GM12878 (cell line): Measurements from ENCODE around the gene AK5. TPM values are rescaled to one million over a fixed set of nuclear protein-coding genes. Genes with fewer than 3 reads are reported as not detected.

Source experiments
- ATAC-seq: fragments of 200-7000 bp; cut with Tn5 transposase; 3 replicates; pipeline ENCODE4 v1.9.1; 2020; ENCODE audit warnings: mild to moderate bottlenecking, moderate library complexity
- BruUV-seq: library from RNA; stranded (reverse); fragments of 400-500 nt; replicated peaks from 2 replicates; lab custom pipeline; 2021; lab: Mats Ljungman, UMichigan
- CTCF ChIA-PET: fragments of 300-600 bp; sonication (Branson Sonifier 250); formaldehyde crosslinking; extraction: SDS; loops from one replicate; lab custom pipeline; 2021; ENCODE audit warnings: inconsistent platforms; lab: Yijun Ruan, JAX
- POLR2A ChIA-PET: fragments of 350-600 bp; formaldehyde crosslinking; extraction: SDS; loops from one replicate; lab custom pipeline; 2021; ENCODE audit warnings: inconsistent platforms; lab: Charles Lee
- RAD21 ChIA-PET: fragments of 300-600 bp; sonication (Branson Sonifier 250); formaldehyde crosslinking; loops from one replicate; lab custom pipeline; 2023; ENCODE audit warnings: antibody characterized with exemption; ENCODE audit not compliant: unreplicated experiment; lab: Charles Lee
- SMC1A ChIA-PET: fragments of 300-600 bp; sonication (Branson Sonifier 250); formaldehyde crosslinking; loops from one replicate; lab custom pipeline; 2023; ENCODE audit not compliant: unreplicated experiment, uncharacterized antibody; lab: Charles Lee
- DNase-seq: peaks from one replicate; pipeline ENCODE4 v3.0.0-alpha.2; 2011; ENCODE audit warnings: low read depth, low spot score
- FAIRE-seq: peaks from 3 replicates; lab custom pipeline; 2011; peaks lifted over from hg19 to GRCh38; lab: Jason Lieb, UNC
- H2AFZ ChIP-seq: 2 replicates; pipeline ENCODE4 v1.6.0; 2011; ENCODE audit warnings: low read depth, low read length, control low read depth; ENCODE audit not compliant: control insufficient read depth
- H3K27ac ChIP-seq: 2 replicates; pipeline ENCODE4 v1.5.1; 2011; ENCODE audit warnings: control low read depth; ENCODE audit not compliant: control insufficient read depth, insufficient read depth
- H3K27me3 ChIP-seq, 2 experiments: replicated peaks in 1 of 2; 2 replicates each; pipeline versions ENCODE4 v1.6.0 to v1.6.1; 2011; ENCODE audit warnings: low read length in 1 of 2; ENCODE audit not compliant: control insufficient read depth in 2 of 2, insufficient read depth in 2 of 2
- H3K36me3 ChIP-seq, 2 experiments: 2 replicates each; pipeline ENCODE4 v1.5.1; 2011; ENCODE audit warnings: low read length in 1 of 2; ENCODE audit not compliant: control insufficient read depth in 2 of 2, insufficient read depth in 2 of 2
- H3K4me1 ChIP-seq: 2 replicates; pipeline ENCODE4 v1.6.1; 2011; ENCODE audit warnings: mild to moderate bottlenecking, low read length, moderate library complexity, mixed read lengths; ENCODE audit not compliant: control insufficient read depth, insufficient read depth
- H3K4me2 ChIP-seq: 2 replicates; pipeline ENCODE4 v1.6.0; 2011; ENCODE audit warnings: control low read depth; ENCODE audit not compliant: control insufficient read depth, insufficient read depth
- H3K4me3 ChIP-seq: fragments of 200-600 bp; sonication (generic); 2 replicates; pipeline ENCODE4 v1.5.1; 2016
- H3K79me2 ChIP-seq: 2 replicates; pipeline ENCODE4 v1.6.0; 2011; ENCODE audit warnings: low read length; ENCODE audit not compliant: control insufficient read depth, insufficient read depth
- H3K9ac ChIP-seq: 2 replicates; pipeline ENCODE4 v1.8.0; 2011; ENCODE audit warnings: low read length, control low read depth, mixed read lengths; ENCODE audit not compliant: control insufficient read depth, insufficient read depth
- H3K9me3 ChIP-seq: replicated peaks from 3 replicates; pipeline ENCODE4 v1.5.1; 2011; ENCODE audit warnings: mild to moderate bottlenecking, low read length; ENCODE audit not compliant: control insufficient read depth, insufficient read depth
- H4K20me1 ChIP-seq: 2 replicates; pipeline ENCODE4 v1.6.0; 2011; ENCODE audit not compliant: control insufficient read depth, insufficient read depth
- BHLHE40 ChIP-seq, 2 experiments: fragments of 450-650 bp in 1 of 2; IDR thresholded peaks; 2 replicates each; pipeline ENCODE4 v1.6.1; 2011 to 2017; ENCODE audit warnings: low read depth in 2 of 2, borderline replicate concordance in 1 of 2, improper control_type of control experiment in 1 of 2, low read length in 1 of 2, mild to moderate bottlenecking in 1 of 2
- NFIC ChIP-seq: IDR thresholded peaks from 2 replicates; pipeline ENCODE4 v1.6.1; 2012; ENCODE audit warnings: low read depth, mild to moderate bottlenecking, inconsistent platforms, low read length, moderate library complexity
- TBL1XR1 ChIP-seq: IDR thresholded peaks from 2 replicates; pipeline ENCODE4 v1.6.1; 2012; ENCODE audit warnings: low read depth, low read length, improper control_type of control experiment
- WGBS: methylation state at CpG from one replicate; pipeline ENCODE4 v1.1.6; 2016; ENCODE audit warnings: low lambda C conversion rate; ENCODE audit not compliant: insufficient replicate concordance, insufficient coverage; ENCODE audit errors: missing lambda C conversion rate; 5-methylcytosine and 5-hydroxymethylcytosine counted together
- in situ Hi-C: fragments of 300-500 bp; cut with MboI; formaldehyde crosslinking; loops from 9 replicates; pipeline ENCODE4 v1.14.3; 2018; ENCODE audit warnings: mixed read lengths
- intact Hi-C: fragments of 100-400 bp; cut with micrococcal nuclease; formaldehyde crosslinking; loops from one replicate; pipeline ENCODE4 v1.14.2; 2022; ENCODE audit not compliant: unreplicated experiment
- polyA plus RNA-seq, 11 experiments: library from polyadenylated mRNA; depleted of rRNA in 4 of 11; unstranded in 6 of 11; stranded (reverse) in 5 of 11; fragments of >200 nt; fragmentation: Nextera tagmentation in 4 of 11; fragmentation: Illumina TruSeq in 1 of 11; extraction: Ambion mirVana in 4 of 11; extraction: Trizol in 1 of 11; gene quantifications; 1 replicate in 1 of 11; 2 replicates in 10 of 11; pipeline versions ENCODE4 v1.2.1 to v1.2.3, GENCODE V29; 2011 to 2016; ENCODE audit warnings: inconsistent platforms in 2 of 11, missing spikeins in 2 of 11, low read depth in 1 of 11
- total RNA-seq, 4 experiments: library from RNA; depleted of rRNA in 3 of 4; stranded (reverse); fragments of >200 nt in 3 of 4; fragmentation: Illumina TruSeq in 1 of 4; extraction: Trizol in 1 of 4; gene quantifications; 2 replicates each; pipeline versions ENCODE4 v1.2.1 to v1.2.3, GENCODE V29; 2013 to 2021

AK5 gene
- total and polyA plus RNA-seq, 10 of the 15 experiments (the other 5 are each of a cell fraction or from before 2014, with no cell fraction given), result 0.08 to 0.33 TPM; not detected in 8

- BruUV-seq, result no TSS peak
- H3K36me3 ChIP-seq, result no peaks in the 10 kb centered on the region
- FAIRE-seq (no peak), ATAC-seq (no peak), DNase-seq (no peak)
- RAD21 ChIA-PET, result no interaction called here
- H3K4me2 ChIP-seq, result no peak overlapping the region
- H4K20me1 ChIP-seq, result no peaks in the 10 kb centered on the region
- H3K4me1 ChIP-seq, result no peaks in the 10 kb centered on the region
- in situ Hi-C loops, result no loop called here
- SMC1A ChIA-PET, result interaction anchor here (0.7 to 1.9 kb wide), 2 partner anchors 25 to 31 kb away, joined by 3 to 5 read pairs; no protein-coding TSS in a partner anchor
- intact Hi-C loops, result no loop called here
- POLR2A ChIA-PET, result no interaction called here
- CTCF ChIA-PET, result interaction anchor here (1.3 to 1.8 kb wide), 2 partner anchors 9 to 19 kb away, joined by 3 to 6 read pairs; no protein-coding TSS in a partner anchor
- H3K27ac ChIP-seq, result no peak overlapping the region
- H3K9me3 ChIP-seq, result no peaks in the 10 kb centered on the region
- no peak overlapping the region for H3K9ac ChIP-seq
- H3K27me3 ChIP-seq, result no peaks in the 10 kb centered on the region; a peak in 1 of 4 replicates
- no peaks in the 10 kb centered on the region for H3K79me2 ChIP-seq
- no peak overlapping the region for H3K4me3 ChIP-seq
- TF ChIP-seq NFIC, result no peak
- peak; percentile 26 to 47; a peak in 2 of 4 replicates for TF ChIP-seq BHLHE40 (IDR thresholded peaks at IDR 0.05; ENCODE audit: borderline replicate concordance in 1 of 2, low read depth in 2 of 2, low read length in 1 of 2)
- no peak for TF ChIP-seq TBL1XR1
- no peak overlapping the region for H2AFZ ChIP-seq
- WGBS, result 22% methylated on average over 17 of the region's 17 CpGs
Observed at GRCh38 chr1:77513839-77514763, 232.3 kb downstream of the AK5 start.
